NCI-H2107 (cell line): ENCODE results near the gene SPOPL.
"Not testable (repeated sequence)": the region's sequence is repeated elsewhere in the genome, so short reads cannot be mapped to it uniquely, and the experiment has no call there.

ENCODE experiments used
- DNase-seq: peaks from one replicate; lab custom pipeline; 2025; lab: John Stamatoyannopoulos, UW

The SPOPL gene

DNA sequence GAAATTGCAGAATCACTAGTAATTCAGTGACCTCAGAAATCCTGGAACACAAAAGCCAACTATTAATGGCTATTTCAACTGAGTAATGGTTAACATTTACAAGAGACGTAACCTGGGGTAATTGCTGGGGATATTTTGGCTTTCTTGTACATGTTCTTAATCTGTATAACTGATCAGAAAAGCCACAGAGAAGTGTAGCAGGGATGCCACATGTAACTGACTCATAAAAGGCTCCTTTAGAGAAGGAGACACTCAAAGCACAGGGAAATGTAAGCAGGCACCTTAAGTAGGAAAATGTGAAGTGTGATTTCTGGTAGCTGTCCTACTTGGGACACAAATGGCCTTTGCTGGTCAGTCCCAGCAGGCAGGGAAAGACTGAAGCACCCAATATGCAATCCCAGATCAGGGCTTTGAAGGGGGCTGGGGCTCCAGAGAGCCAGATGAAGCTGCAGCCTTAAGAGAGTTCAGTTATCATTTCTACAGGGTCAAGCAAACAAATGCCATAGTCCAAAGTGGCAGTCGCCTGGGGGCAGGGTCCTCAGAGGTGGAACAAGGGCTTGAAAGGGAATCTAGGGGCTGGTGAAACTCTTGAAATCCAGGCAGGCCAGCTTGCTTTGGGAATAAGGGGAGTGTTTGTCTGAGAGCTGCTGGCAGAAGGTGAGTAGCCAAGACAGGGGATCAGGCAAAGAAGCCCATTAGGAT is 7.2 kb upstream of the SPOPL start:
- no peak for DNase-seq

- DNase-seq: no peak
These were observed 6.2 kb upstream of the SPOPL start for GRCh38 chr2:138495384-138495783.

DNA sequence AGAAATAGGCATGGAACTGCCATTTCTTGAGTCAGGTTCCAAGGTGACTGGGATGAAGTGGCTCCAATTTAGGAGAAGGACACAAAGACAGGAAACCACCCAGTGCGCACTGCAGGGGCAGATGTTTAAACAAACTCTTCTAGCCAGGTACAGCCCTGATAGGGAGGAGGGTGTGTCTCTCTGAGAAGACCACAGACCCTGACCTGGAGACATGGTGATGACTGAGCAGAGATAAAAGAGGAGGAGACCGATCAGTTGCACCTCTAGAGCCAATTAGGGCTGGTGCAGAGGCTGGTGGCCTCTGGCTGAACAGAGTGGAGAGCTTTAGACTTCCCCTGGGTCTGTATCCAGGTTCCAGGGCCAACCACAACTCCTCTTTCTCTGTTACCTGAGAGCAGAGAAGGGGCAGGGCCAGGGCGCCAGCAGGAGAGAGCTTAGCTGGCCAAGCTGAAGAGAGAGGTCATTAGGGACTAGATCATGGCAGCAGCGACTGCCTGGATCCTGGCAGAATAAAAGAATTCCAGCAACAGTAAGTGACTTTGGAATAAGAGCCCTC is 5.4 kb upstream of the SPOPL start:
- no peak for DNase-seq

GRCh38 chr2:138497294-138497693 is 4.3 kb upstream of the SPOPL start:
- DNase-seq: no peak

GRCh38 chr2:138499684-138500083 is 1.9 kb upstream of the SPOPL start:
- DNase-seq: no peak

- no peak for DNase-seq
These were observed 762 bp upstream of the SPOPL start for GRCh38 chr2:138500592-138501424.

DNA sequence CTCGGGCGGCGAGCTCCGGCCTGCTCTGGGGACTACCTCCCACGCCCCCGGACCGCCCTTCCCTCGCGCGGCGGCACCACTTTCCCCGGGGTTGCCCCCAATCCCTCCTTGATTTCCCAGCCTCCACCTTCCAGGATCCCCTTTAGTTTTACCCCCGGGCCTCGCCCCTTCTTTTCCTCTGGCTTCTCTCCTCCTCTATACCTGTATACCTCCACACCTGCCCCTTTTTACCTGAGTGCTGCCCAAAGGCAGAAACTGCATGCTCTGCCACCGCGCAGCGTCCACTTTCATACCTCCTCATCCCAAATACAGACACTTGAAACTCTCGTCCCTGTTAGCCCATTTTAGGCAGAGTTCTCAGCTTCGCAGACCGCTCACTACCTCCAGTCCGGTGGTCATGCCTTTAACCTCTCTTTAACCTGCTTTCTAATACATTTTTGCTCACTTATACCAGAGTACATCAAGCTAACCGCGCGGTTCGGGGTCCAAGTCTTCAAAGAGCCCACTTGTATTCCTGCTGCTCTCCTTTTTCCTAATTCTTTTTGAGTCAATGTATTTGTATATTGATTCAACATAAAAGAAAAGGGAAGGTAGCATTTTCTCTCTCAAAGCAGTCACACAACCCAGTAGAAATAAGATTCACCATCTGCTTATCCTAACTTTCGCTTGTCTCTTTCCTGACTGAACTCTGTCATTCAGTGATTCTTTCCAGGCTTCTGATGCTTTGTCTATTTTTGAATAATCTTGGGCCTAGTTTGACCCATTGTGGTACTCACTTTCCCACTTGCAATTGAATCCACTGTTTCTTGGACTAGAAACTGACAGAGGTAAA is 901 bp downstream of the SPOPL start:
- DNase-seq: no peak

- DNase-seq: no peak
These were observed 1.5 kb downstream of the SPOPL start for GRCh38 chr2:138503087-138503442.

DNA sequence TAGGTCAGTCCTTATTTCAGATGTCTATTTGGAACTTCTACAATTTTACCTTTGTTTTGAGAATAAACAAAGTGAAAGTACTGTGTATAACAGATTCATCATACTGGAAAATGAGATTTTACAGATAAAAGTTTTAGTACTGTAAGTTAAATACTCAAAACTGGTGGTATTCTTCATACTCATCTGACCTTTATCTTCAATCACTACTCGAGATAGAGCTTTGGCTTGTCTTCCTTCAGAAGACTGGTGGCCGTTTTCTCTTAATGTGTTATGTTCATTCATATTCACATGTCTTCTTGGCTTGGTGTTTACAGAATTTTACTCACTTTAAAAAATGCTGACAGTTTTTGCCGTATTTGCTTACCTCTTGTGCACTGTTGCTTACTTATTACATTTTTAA is 2.1 kb downstream of the SPOPL start:
- no peak for DNase-seq

DNA sequence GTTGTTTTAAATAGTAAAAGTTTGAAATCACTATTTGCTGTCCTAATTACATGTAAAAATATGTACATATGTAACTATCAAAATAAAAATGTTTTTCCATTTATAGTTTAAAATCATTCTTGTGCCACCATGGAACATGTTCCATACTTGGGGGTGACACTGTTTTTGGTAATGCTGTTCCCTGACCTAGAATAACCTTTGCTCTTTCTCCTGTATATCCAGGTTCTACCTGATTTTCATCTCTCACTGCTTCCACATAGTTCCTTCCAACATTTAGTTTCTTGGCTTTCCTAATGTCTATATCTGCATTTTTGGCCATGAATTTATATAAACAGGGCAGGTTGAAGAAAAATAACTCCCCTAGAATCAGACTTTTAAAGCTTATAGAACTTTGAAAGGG is 2.5 kb downstream of the SPOPL start:
- DNase-seq: no peak

DNA sequence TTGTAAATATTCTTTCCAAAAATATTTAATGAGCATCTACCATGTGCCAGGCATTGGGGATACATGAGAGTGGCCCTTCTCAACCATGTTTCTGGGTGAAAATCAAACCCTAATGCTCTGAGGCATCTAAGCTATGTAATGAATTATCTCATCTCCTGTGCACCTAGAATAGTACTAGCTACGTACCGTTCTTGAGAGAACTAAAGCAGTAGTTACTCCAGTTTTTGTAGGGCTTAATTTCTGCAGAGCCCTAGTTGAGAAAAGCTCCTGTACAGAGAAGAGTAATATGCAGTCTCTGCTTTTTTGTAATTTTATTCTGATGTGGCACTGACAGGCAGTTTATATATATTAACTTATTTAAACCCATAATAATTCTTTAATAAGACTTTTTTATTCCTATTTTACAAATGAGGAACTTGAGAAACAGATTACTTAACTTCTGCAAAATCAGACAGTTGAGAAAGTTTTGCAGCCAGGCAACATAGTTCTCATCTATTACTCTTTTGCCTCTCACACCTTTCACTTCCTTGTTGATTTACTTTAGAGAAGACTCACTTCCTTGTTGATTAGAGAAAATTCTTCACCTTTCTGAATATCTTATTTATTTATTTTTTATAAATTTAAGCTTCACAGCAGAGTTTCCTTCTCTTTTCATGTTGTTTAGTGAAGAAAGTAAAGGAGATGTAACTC is 3.1 kb downstream of the SPOPL start:
- DNase-seq: no peak

GRCh38 chr2:138507267-138507666 is 5.7 kb downstream of the SPOPL start:
- DNase-seq: no peak

GRCh38 chr2:138510319-138510718 is 8.7 kb downstream of the SPOPL start:
- DNase-seq: no peak

- no peak for DNase-seq
These were observed 11.1 kb downstream of the SPOPL start for GRCh38 chr2:138512672-138513071.

DNA sequence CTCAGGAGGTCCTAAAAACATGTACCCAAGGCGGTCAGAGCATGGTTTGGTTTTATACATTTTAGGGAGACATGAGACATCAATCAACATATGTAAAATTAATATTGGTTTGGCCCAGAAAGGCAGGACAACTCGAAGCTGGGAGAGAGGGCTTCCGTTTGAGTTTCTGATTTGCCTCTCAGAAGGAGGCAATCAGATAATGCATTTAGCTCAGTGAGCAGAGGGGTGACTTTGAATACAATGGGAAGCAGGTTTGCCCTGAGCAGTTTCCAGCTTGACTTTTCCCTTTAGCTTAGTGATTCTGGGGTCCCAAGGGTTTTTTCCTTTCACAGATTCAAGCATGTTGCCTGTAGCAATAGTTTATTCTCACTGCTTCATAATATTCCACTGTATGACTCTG is 12.6 kb downstream of the SPOPL start:
- no peak for DNase-seq

GRCh38 chr2:138515092-138515491 is 13.5 kb downstream of the SPOPL start:
- no peak for DNase-seq

DNA sequence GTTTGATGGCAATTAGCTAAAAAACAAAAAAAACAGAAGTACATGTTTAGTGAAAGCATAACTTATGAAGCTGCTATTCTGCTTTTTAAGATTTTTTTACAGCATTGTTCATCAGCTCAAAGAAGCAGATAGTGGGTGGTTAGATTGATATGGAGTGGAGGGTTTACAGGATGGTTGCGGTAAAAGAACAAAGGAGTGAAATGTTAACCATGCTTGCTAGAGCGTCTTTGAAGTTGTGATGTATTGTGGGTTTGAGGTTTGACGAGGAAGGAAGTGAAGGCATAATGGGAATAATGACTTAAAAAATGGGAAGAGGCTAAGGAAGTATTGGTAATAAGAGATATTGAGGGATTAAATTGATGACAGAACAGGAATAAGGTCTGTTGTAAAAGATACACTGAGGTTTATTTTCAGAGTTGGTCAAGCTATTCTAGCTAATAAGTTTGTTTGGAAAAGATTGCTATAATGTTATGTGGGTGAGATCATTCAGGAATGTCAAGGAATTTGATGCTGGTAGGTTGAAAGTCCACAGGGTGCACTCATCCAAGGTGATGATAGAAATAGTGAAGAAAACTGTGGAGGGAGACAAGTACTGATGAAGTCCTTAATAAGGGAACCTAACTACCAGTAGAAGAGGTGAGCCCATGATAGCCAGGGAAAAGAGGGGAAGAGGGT is 14.6 kb downstream of the SPOPL start:
- DNase-seq: no peak

DNA sequence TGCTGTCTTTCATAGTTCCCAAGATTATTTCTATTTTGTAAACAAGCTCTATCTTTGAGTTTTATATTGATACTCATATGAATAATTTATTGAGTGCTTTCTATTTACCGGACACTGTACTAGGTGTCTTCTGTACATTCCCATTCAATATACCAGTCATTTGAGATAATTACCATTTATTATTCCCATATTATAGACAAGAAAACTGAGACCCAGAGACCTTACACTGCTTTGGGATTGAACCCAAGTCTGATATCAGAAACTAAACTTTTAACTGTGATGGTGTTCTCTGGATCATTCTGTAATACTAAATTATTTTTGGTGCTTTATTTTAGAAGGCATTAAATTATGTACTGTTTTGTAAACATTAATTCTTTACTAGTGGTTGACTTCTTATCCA is 17.3 kb downstream of the SPOPL start:
- DNase-seq: no peak

DNA sequence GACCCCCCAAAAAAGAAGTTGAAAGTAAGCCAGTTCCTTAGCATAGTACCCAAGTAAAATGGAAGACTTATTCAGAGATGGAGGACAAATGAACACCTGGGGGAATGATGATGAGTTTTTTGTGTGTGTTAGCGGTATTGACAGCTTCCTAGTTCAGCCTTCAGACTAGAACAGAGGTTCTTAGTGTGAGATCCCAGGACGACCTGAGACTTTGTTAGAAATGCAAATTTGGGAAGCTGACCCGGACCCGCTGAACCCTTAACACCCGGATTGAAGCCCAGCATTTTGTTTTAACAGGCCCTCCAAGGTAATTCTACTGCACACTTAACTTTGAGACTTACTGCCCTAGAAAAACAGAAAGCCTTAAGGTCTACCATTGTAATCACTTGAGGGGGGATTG is 20.3 kb downstream of the SPOPL start:
- DNase-seq: no peak

DNA sequence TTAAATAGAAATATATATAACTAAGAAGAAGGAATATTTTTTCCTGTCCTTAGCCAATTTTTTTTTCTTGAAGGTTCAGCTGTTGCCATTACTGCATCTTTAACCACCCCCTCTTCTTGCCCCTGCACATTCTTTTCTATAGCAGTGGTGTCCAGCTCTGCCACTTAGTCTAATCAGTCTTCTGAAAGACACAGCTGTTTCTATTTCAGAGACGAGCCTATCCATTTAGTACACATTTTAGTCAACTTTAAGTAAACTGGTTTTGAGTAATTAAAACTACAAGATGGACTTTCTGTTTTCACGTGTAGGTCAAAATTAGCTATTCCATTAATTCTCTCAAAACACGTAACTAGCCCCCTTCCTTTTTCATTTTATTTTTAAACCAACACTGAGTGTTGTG is 21.0 kb downstream of the SPOPL start:
- no peak for DNase-seq

- DNase-seq: not testable (repeated sequence)
These were observed 21.6 kb downstream of the SPOPL start for GRCh38 chr2:138523018-138523672.
